Astrocyte of the cerebellum (primary cell): ENCODE data around the gene FXYD2.

ENCODE experiments used
- DNase-seq: peaks from one replicate; pipeline ENCODE4 v3.0.0-alpha.2; 2011; ENCODE audit warnings: low read depth
- H3K4me3 ChIP-seq: 2 replicates; pipeline ENCODE4 v1.5.1; 2011; ENCODE audit warnings: mild to moderate bottlenecking, low read depth, low read length, moderate library complexity
- in situ Hi-C: cut with HindIII; loops from 2 replicates; pipeline ENCODE4 v1.10.0; 2017; ENCODE audit warnings: low sequenced_read_pairs
- TF ChIP-seq, protein P1 (sequence below): IDR thresholded peaks from 2 replicates; pipeline ENCODE4 v1.5.1; 2012; ENCODE audit warnings: low read length, low read depth, moderate library complexity, mild to moderate bottlenecking; ENCODE audit errors: missing control alignments

FXYD2 gene

DNA sequence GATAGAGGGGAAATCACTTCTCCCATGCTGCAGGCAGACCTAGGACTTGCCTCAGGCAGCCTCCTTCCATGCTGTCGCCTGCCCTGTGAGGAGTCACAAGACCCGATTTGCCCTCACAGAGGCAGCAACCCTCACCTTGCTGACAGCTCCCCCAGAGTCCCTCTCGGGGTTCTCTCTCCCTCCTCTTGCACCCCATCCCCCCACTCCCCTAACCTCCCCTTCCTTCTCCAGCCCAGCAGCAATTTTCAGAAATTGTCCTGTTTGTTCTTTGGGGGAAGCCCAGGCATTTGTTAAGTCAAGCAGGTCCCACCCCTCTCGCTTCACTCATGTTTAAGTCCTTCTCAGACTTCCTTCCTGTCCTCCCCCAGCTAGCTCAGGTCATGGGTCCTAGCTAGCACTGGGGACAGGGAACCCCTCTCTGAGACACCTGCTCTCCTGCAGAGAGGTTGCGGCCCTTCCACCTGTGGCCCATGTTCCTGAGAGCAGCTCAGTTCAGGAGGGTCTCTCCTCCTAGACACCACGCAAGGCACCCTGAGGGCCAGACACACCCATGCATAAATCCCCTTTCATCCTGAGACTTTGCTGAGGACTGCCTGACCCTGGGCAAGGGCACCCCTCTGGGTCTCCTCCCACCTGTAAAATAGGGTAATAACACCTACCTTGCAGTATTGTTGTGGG is 6.3 kb upstream of the FXYD2 start:
- in situ Hi-C loops = no loop called here
- TF ChIP-seq, protein P1, sequence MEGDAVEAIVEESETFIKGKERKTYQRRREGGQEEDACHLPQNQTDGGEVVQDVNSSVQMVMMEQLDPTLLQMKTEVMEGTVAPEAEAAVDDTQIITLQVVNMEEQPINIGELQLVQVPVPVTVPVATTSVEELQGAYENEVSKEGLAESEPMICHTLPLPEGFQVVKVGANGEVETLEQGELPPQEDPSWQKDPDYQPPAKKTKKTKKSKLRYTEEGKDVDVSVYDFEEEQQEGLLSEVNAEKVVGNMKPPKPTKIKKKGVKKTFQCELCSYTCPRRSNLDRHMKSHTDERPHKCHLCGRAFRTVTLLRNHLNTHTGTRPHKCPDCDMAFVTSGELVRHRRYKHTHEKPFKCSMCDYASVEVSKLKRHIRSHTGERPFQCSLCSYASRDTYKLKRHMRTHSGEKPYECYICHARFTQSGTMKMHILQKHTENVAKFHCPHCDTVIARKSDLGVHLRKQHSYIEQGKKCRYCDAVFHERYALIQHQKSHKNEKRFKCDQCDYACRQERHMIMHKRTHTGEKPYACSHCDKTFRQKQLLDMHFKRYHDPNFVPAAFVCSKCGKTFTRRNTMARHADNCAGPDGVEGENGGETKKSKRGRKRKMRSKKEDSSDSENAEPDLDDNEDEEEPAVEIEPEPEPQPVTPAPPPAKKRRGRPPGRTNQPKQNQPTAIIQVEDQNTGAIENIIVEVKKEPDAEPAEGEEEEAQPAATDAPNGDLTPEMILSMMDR = no peak
- no peak overlapping the region for H3K4me3 ChIP-seq
- DNase-seq = no peak

- in situ Hi-C loops = no loop called here
- no peak for DNase-seq
- no peak overlapping the region for H3K4me3 ChIP-seq
- TF ChIP-seq, protein P1 = no peak
Measured at GRCh38 chr11:117830072-117830471, 5.5 kb upstream of the FXYD2 start.

- no peak overlapping the region for H3K4me3 ChIP-seq
- DNase-seq = no peak
- TF ChIP-seq, protein P1 = no peak
- in situ Hi-C loops = no loop called here
Measured at GRCh38 chr11:117829369-117829725, 4.8 kb upstream of the FXYD2 start.

GRCh38 chr11:117828611-117829368 is 4.2 kb upstream of the FXYD2 start:
- TF ChIP-seq, protein P1 = no peak
- in situ Hi-C loops = no loop called here
- DNase-seq = peak; percentile 58

GRCh38 chr11:117827521-117828511 is 3.3 kb upstream of the FXYD2 start:
- DNase-seq = no peak
- H3K4me3 ChIP-seq = no peak overlapping the region
- in situ Hi-C loops = no loop called here
- TF ChIP-seq, protein P1 = no peak

More at GRCh38 chr11:117828611-117829368, 4.2 kb upstream of the FXYD2 start:
- no peak overlapping the region for H3K4me3 ChIP-seq

DNA sequence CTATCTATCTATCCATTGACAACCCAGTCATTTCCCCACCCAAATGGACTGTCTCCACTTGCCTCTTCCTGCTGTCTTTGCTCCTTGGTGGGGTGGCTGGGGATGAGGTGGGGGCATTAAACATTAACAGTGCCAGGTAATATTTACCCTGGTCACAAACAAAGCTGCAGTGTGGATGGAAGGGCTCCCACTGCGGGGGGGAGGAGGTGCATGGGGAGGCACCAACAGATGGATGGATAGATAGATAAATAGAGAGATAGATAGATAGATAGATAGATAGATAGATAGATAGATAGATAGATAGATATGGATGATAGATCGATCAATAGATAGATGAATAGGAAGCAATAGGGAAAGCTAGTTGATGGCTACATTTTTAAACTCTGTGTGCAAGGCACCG is 2.3 kb upstream of the FXYD2 start:
- TF ChIP-seq, protein P1 = no peak
- DNase-seq = no peak
- H3K4me3 ChIP-seq = no peak overlapping the region
- in situ Hi-C loops = no loop called here
